PC-3 (cell line): ENCODE data around the gene ENHO. TPM values are rescaled to one million over a fixed set of nuclear protein-coding genes. Genes with fewer than 3 reads are reported as not detected.

Experiments
- ATAC-seq: fragments of 200-7000 bp; cut with Tn5 transposase; 2 replicates; pipeline ENCODE4 v1.9.1; 2020; ENCODE audit warnings: mild to moderate bottlenecking, moderate library complexity
- BruUV-seq: library from RNA; stranded (reverse); fragments of 400-500 nt; replicated peaks from 2 replicates; lab custom pipeline; 2021; lab: Mats Ljungman, UMichigan
- CTCF ChIA-PET: fragments of 300-600 bp; sonication (Branson Sonifier 250); formaldehyde crosslinking; loops from one replicate; lab custom pipeline; 2022; ENCODE audit warnings: antibody characterized with exemption; lab: Charles Lee
- POLR2A ChIA-PET: fragments of 300-600 bp; sonication (Branson Sonifier 250); formaldehyde crosslinking; loops from one replicate; lab custom pipeline; 2022; ENCODE audit warnings: antibody characterized with exemption; ENCODE audit not compliant: unreplicated experiment; lab: Charles Lee
- DNase-seq: peaks from one replicate; pipeline ENCODE4 v3.0.0-alpha.2; 2015
- H2AFZ ChIP-seq: fragments of 300-600 bp; sonication (generic); 2 replicates; pipeline ENCODE4 v1.6.0; 2016; ENCODE audit warnings: antibody characterized with exemption, low read length
- H3F3A ChIP-seq: fragments of 300-600 bp; sonication (generic); one replicate; pipeline ENCODE4 v1.6.0; 2017; ENCODE audit warnings: antibody characterized with exemption, low read length, control low read depth, mild to moderate bottlenecking; ENCODE audit not compliant: unreplicated experiment
- H3K27ac ChIP-seq: fragments of 300-600 bp; sonication (generic); 2 replicates; pipeline ENCODE4 v1.5.1; 2016; ENCODE audit warnings: mild to moderate bottlenecking, low read length
- H3K27me3 ChIP-seq: fragments of 300-600 bp; sonication (generic); 2 replicates; pipeline ENCODE4 v1.6.1; 2016; ENCODE audit warnings: low read length, mixed read lengths
- H3K36me3 ChIP-seq: fragments of 300-600 bp; sonication (generic); 2 replicates; pipeline ENCODE4 v1.6.1; 2016; ENCODE audit warnings: low read depth, mixed run types, low read length, mixed read lengths
- H3K4me1 ChIP-seq: fragments of 300-600 bp; sonication (generic); 2 replicates; pipeline ENCODE4 v1.5.1; 2016; ENCODE audit warnings: low read length; ENCODE audit not compliant: insufficient read depth
- H3K4me2 ChIP-seq: fragments of 300-600 bp; sonication (generic); 2 replicates; pipeline ENCODE4 v1.6.0; 2016; ENCODE audit warnings: low read length
- H3K4me3 ChIP-seq: fragments of 300-600 bp; sonication (generic); 2 replicates; pipeline ENCODE4 v1.5.1; 2016; ENCODE audit warnings: mild to moderate bottlenecking, low read length, mixed read lengths
- H3K79me2 ChIP-seq: fragments of 300-600 bp; sonication (generic); 2 replicates; pipeline ENCODE4 v1.6.1; 2017; ENCODE audit warnings: low read length, mixed read lengths
- H3K9ac ChIP-seq: fragments of 300-600 bp; sonication (generic); 2 replicates; pipeline ENCODE4 v1.6.0; 2016; ENCODE audit warnings: mild to moderate bottlenecking, low read length
- H3K9me2 ChIP-seq: fragments of 300-600 bp; sonication (generic); replicated peaks from 2 replicates; pipeline ENCODE4 v1.6.1; 2016; ENCODE audit warnings: mixed run types, low read length, mixed read lengths
- H3K9me3 ChIP-seq: fragments of 300-600 bp; sonication (generic); 2 replicates; pipeline ENCODE4 v1.6.1; 2016; ENCODE audit warnings: low read length, mixed read lengths
- H4K20me1 ChIP-seq: fragments of 300-600 bp; sonication (generic); 2 replicates; pipeline ENCODE4 v1.6.1; 2016; ENCODE audit warnings: low read length, mixed read lengths
- CTCF ChIP-seq: fragments of 300-600 bp; sonication (generic); conservative IDR thresholded peaks from 2 replicates; pipeline ENCODE4 v1.5.1; 2017; ENCODE audit warnings: antibody characterized with exemption, low read depth, mild to moderate bottlenecking, low read length
- EZH2 ChIP-seq: fragments of 300-600 bp; sonication (generic); IDR thresholded peaks from one replicate; pipeline ENCODE4 v1.6.1; 2017; ENCODE audit warnings: antibody characterized with exemption, mild to moderate bottlenecking, low read length; ENCODE audit not compliant: unreplicated experiment
- EZH2phosphoT487 ChIP-seq: fragments of 300-600 bp; sonication (generic); IDR thresholded peaks from 2 replicates; pipeline ENCODE4 v1.6.1; 2018; ENCODE audit warnings: mild to moderate bottlenecking, antibody characterized with exemption, low read length, borderline replicate concordance
- intact Hi-C: fragments of 100-400 bp; cut with micrococcal nuclease; formaldehyde crosslinking; loops from 2 replicates; pipeline ENCODE4 v1.9.0; 2023
- total RNA-seq: library from RNA; depleted of rRNA; stranded (reverse); fragments of >200 nt; gene quantifications from 2 replicates; pipeline ENCODE4 v1.2.3, GENCODE V29; 2014

The ENHO gene
- total RNA-seq, 1 experiment from 2014 or later = 1.3 TPM

GRCh38 chr9:34565856-34566255 is 43.1 kb upstream of the ENHO start:
- H3K4me1 ChIP-seq = no peaks in the 10 kb centered on the region
- no peak overlapping the region for H3K9ac ChIP-seq
- H4K20me1 ChIP-seq = no peaks in the 10 kb centered on the region
- DNase-seq (no peak), ATAC-seq (no peak)
- H3K9me3 ChIP-seq = no peaks in the 10 kb centered on the region
- H3K9me2 ChIP-seq = no peaks in the 10 kb centered on the region
- H3K4me3 ChIP-seq = no peak overlapping the region
- H3K27ac ChIP-seq = no peak overlapping the region
- TF ChIP-seq EZH2phosphoT487 (no peak), EZH2 (no peak), CTCF (no peak)
- H3K36me3 ChIP-seq = no peaks in the 10 kb centered on the region
- H3K4me2 ChIP-seq = no peak overlapping the region
- no peaks in the 10 kb centered on the region for H3K79me2 ChIP-seq
- ChIA-PET POLR2A (no interaction called here), CTCF (no interaction called here)
- no peak overlapping the region for H2AFZ ChIP-seq
- intact Hi-C loops = no loop called here
- no TSS peak for BruUV-seq
- H3K27me3 ChIP-seq = no peaks in the 10 kb centered on the region
- no peaks in the 10 kb centered on the region for H3F3A ChIP-seq

- Histone ChIP-seq H3K27ac (no peak overlapping the region), H3K9ac (no peak overlapping the region), H3K4me3 (no peak overlapping the region), H3K9me2 (no peaks in the 10 kb centered on the region), H4K20me1 (no peaks in the 10 kb centered on the region), H3K27me3 (no peaks in the 10 kb centered on the region), H3F3A (no peaks in the 10 kb centered on the region), H2AFZ (no peak overlapping the region), H3K36me3 (no peaks in the 10 kb centered on the region), H3K79me2 (no peaks in the 10 kb centered on the region), H3K4me1 (no peaks in the 10 kb centered on the region), H3K4me2 (no peak overlapping the region), H3K9me3 (no peaks in the 10 kb centered on the region)
- intact Hi-C loops = no loop called here
- TF ChIP-seq CTCF (no peak), EZH2phosphoT487 (no peak), EZH2 (no peak)
- ChIA-PET POLR2A (no interaction called here), CTCF (no interaction called here)
- ATAC-seq (no peak), DNase-seq (no peak)
- BruUV-seq = no TSS peak
Observed at GRCh38 chr9:34564617-34565016, 41.8 kb upstream of the ENHO start.

GRCh38 chr9:34563262-34563661 is 40.5 kb upstream of the ENHO start:
- no TSS peak for BruUV-seq
- no peak overlapping the region for H3K4me3 ChIP-seq
- H3K27ac ChIP-seq = no peak overlapping the region
- intact Hi-C loops = no loop called here
- DNase-seq = no peak
- H3K9me3 ChIP-seq = no peaks in the 10 kb centered on the region
- no peaks in the 10 kb centered on the region for H3F3A ChIP-seq
- no peaks in the 10 kb centered on the region for H3K36me3 ChIP-seq
- H4K20me1 ChIP-seq = no peaks in the 10 kb centered on the region
- no peaks in the 10 kb centered on the region for H3K79me2 ChIP-seq
- H3K9me2 ChIP-seq = no peaks in the 10 kb centered on the region
- no peak for ATAC-seq
- ChIA-PET POLR2A (no interaction called here), CTCF (no interaction called here)
- no peaks in the 10 kb centered on the region for H3K4me1 ChIP-seq
- H3K9ac ChIP-seq = no peak overlapping the region
- H2AFZ ChIP-seq = no peak overlapping the region
- no peak overlapping the region for H3K4me2 ChIP-seq
- no peaks in the 10 kb centered on the region for H3K27me3 ChIP-seq
- no peak for TF ChIP-seq EZH2phosphoT487
- TF ChIP-seq EZH2 = no peak
- TF ChIP-seq CTCF = no peak
